ENCODE results near the gene NDUFB10.
A peak's percentile ranks its signal among the peaks of the same experiment; 100 is the strongest.
"Not testable (repeated sequence)": the region's sequence is repeated elsewhere in the genome, so short reads cannot be mapped to it uniquely, and the experiment has no call there.

NDUFB10 gene

DNA sequence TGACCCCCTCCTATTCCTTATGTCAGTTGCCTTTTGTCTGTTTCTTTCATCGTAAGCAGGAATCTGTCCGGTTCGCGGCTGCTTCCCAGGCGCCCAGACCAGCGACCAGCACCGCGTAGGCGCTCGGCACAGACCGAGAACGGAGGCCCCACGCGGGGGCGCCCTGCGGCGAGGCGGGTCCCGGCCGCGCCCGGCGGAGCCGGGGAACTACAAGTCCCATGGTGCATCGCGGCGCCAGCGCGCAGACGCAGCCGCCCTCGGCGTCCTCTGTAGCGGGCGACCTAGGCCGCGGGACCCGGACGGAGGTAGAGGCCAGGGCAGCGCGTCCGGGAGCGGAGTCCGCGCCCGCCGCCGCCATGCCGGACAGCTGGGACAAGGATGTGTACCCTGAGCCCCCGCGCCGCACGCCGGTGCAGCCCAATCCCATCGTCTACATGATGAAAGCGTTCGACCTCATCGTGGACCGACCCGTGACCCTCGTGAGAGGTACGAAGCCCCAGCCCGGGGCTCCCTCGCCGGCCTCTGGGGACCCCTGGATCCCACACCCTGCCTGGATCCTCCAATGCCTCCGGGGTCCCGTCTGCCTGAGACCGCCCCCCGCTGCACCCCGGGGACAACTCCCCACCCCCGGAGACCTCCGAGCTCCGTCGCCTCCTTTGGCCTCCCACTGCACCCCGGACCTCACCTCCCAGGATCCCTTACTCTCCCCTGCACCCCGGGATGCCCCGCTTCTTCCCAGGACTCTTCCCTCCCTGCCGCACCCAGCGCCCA lies at the start of gene NDUFB10:
Gene NDUFB10 (plus strand): TSS at position 270 of the 771 bp plus-strand sequence. CDS start 87 bp downstream, at position 357.
- DNase-seq, result peak; percentile 75 to 92 (median 86)

DNA sequence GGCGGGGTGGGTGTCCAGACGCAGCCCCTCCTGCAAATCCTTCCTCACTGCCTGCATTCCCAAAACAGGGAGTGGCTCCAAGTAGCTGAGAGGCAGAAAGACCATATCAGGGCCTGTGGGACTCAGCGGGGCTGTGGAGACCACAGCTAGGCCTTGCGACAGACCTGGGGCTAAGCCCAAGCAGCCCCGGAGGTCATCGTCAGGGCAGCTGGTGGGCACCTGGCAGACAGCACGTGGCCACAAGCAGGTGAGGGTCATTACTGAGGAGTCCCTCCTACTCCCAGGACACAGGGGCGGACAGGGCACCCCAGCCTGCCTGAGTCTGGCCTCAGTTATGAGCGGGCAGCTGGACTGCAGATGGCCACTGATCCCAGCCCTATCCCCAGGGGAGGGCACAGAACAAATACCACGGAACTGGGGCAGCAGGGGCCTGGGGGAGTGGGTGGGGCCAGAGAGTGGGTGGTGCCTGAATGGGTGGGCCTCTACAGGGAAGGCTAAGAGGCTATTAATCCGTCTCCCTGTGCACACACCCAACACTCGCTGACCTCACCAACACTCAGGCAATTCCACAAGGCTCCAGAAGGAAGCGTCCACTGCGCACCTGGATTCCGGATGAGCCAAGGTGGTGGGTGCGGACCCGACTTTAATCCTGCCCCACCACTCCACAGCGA lies 49.6 kb upstream of the NDUFB10 start:
- no peak for DNase-seq

DNA sequence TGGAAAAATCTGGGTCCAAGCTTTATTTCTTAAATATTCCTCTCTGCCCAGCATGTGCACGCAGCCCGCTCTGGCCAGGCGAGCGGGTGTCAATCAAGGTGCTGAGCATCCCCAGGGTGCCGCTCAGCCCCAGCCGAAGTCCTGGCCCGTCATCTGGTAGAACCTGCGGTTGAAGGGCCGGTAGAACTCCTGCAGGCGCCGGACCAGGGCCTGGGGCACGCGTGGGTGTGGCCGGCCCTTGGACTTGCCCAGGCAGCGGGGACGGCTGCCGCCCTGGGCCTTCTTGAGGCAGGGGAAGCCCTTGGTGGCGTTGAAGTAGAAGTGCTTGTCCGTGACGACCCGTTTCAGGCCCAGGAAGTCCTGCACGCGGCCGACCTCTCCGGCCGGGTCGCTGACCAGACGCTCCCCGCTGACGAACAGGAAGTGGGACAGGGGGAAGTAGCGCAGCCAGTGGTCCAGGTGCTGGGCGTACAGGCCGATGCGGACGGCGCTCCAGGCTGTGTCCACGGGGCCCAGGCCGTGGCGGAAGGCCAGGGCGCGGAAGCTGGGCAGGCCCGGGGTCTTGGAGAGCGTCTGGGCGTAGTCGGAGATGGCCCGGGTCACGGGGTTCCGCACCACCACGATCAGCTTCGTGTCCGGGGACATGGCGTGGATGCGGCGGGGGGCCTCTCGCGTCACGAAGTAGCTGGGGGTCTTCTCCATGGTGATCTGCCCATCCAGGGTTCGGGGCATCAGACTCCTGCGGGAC lies 47.7 kb upstream of the NDUFB10 start:
- no peak for DNase-seq

DNA sequence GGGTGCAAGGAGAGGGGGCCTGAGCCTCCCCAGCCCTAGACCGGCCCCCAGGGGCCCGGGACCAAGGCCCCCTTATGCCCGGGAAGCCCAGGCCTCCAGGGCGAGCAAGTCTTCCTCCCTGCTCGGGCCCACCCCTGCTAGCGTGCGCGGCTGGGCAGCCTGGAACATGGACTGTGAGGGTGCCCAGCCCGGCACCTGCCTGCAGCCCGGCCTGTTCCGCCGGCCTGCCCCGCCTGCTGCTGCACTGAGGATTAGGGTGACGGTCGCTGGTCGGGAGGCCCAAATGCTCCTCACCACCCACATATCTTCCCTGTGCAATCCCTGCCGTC lies 47.2 kb upstream of the NDUFB10 start:
- no peak for DNase-seq

DNA sequence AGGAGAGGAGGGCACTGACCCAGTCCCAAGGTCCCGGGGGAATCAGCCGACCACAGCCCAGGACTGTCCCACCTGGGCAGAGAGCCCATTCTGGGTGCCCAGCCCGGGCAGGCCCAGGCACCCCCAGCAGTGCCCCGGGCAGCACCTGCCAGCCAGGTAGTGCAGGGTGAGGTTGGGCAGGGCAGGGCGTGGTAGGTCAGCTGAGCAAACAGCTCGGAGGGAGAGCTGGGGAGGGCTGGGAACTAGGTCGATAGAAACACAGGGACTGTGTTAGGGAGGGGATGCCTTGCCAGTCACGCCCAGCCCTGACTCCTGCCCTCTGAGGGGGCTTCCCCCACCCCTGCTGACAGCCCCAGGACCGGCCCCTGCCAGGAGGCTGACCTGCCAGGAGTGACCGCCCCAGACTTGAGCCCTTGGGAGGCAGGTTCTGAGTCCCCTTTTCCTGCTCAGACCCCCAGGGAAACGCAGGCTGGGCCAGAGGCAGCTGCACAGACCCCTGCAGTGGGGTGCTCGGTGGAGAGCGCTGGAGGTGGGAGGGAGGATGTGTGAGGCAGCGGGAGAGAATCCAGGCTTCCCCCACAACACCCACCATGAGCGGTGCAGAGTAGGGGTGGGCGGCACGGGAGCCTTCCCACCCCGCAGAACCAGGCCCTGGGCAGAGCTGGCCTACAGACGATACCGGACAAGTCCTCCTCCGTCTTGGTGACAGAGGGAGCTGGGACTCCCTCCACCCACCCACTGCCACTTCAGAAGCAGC lies 45.8 kb upstream of the NDUFB10 start:
- DNase-seq, result no peak

DNA sequence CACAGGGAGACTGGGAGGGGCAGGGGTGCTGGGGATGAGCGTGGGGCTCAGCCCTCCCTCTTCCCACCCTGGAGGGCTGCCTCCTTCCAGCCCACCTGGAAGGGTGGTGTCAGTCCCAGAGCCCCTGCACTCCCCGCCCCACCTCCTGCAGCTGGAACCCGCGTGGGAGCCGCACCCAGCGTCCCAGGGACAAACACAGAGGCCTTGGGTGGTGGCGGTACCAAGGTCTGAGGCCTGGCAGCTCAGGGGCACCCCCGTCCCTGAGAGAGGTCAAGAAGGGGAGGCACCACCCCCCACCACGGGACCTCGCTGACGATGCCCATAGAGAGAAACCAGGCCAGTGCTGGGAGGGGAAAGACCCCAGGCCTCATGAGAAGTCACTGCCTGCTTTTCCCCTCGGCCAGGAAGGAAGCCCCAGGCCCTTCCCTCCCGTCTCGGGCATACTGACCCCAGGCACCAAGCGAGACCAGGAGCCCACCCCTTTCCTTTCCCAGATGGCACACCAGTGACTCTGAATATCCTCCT lies 45.2 kb upstream of the NDUFB10 start:
- no peak for DNase-seq

DNA sequence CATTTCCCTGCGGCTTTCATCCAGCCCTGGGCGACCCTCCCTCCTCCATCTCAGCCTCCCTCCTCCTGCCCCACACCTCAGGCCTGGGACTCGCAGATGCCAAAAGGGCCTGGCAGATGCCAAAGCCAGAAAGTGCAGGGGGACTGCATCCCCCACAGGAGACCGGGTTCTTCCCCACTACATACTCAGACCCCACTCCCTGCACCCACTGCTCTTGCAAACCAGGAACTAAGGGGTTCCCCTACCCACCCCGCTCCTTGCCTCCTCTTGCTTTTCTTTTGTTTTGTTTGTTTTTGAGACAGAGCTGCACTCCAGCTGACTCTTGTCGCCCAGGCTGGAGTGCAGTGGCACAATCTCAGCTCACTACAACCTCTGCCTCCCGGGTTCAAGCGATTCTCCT lies 44.4 kb upstream of the NDUFB10 start:
- DNase-seq, result no peak

DNA sequence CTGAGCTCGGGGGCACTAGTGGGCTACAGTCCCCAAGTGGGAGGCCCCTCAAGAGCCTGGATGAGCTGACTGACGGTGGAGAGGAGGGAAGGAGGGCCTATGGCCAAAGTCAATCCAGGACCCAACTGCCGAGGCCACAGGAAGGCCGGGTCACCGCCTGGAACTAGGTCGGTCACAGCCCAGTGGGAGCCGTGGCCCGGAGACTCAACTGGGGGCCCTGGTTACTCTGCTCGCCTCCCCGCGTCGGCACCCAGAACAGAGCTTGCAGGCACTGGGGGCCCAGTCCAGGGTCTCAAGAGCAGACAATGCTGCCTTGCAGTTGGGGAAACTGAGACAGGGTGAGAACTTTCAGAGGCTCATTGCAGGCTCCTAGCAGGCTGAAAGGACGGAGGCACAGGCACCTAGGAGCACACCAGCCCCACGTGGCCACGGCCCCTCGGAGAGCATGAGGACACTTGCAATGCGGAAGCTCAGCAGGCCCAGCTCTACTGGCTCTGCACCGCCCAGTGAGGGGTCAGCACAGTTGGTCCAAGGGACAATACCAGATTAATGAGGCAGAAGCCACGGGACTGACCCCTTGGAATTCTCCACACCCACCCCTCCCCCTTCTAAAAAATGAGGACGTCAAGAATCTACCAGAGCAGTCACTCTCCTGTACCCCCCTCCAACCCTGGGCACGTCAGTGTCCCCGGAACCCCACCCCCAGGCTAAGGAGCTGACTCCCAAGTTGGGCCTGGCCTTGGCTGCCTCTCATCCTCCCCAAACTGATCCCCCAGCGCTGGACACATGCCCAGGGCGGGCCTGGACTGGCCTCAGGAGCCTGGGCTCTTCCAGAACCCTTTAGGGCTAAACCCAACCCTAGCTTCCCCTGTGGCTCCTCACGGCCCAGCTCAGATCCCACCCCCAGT lies 43.4 kb upstream of the NDUFB10 start:
- no peak for DNase-seq

DNA sequence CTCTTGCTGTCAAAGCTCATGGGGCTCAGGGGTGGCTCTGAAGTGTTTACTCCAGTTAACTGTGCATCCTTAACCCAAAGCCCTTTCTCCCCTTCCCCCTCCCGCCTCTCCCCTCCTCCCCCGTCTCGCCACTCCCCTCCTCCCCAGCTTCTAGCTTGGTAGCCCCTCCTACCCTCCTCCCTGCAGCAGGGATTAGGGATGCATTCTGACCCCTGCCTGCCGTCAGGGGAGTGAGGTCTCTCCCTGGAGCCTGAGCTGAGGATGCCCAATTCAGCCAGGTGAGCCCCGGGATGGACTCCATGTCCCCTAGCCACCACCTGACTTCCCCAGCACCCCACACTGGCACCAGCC lies 42.7 kb upstream of the NDUFB10 start:
- DNase-seq, result no peak

DNA sequence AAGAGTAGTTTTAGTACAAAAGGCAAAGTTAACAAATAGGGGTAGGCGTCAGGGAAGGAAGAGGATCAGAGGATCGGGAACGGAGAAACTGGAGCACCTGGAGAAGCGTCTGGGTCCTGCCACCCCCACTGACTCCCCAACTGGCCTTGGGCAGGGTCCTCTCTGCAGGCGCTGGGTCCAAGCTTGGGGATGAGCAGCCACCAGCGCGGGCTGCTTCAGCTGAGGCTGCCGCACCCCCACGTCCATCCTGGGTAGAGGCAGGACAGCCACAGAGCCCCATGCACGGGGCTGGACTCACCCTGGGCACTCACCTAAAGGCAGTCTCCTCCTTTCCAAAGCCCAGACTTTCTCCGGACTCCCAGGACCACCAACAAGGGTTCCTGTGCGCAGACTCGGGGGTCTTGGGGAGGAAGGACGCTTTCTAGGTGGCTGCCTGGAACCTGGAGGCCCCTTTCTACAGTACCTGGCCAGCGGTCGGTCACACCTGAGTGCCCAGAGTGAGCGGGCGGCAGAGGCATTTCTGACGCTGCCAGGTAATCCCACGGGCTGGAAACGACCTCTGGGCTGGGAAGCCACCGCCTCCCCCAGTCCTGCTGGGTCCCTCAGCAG lies 42.2 kb upstream of the NDUFB10 start:
- no peak for DNase-seq

DNA sequence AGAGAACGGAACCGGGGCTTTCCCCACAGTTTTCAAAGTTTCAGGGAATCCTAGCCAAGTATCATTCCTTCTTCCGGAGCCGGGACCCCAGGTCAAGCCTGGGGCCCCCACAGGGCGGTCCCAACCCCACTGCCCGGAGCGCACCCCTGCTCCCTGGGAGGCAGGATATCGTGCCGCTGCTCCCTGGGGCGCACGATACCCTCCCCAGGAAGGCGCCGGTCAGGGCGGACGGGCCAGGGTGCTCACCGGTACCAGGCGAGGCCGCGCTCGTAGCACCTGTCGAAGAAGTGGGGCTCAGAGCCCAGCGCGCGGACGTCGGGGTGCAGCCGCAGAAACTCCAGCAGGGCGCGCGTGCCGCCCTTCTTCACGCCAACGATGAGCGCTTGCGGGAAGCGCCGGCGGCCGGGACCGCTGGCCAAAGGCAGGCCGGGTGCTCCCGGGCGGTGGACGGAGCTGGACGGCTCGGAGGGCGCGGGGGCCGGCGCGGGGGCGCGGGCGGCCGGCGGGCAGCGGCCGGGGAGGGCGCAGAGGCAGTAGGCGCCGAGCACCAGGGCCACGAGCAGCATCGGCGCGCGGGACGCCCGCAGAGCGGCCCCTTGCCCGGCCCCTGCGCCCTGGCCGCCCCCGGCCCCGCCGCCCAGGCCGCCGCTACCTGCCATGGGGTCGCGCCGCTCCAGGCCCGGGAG lies 41.5 kb upstream of the NDUFB10 start:
- no peak for DNase-seq

DNA sequence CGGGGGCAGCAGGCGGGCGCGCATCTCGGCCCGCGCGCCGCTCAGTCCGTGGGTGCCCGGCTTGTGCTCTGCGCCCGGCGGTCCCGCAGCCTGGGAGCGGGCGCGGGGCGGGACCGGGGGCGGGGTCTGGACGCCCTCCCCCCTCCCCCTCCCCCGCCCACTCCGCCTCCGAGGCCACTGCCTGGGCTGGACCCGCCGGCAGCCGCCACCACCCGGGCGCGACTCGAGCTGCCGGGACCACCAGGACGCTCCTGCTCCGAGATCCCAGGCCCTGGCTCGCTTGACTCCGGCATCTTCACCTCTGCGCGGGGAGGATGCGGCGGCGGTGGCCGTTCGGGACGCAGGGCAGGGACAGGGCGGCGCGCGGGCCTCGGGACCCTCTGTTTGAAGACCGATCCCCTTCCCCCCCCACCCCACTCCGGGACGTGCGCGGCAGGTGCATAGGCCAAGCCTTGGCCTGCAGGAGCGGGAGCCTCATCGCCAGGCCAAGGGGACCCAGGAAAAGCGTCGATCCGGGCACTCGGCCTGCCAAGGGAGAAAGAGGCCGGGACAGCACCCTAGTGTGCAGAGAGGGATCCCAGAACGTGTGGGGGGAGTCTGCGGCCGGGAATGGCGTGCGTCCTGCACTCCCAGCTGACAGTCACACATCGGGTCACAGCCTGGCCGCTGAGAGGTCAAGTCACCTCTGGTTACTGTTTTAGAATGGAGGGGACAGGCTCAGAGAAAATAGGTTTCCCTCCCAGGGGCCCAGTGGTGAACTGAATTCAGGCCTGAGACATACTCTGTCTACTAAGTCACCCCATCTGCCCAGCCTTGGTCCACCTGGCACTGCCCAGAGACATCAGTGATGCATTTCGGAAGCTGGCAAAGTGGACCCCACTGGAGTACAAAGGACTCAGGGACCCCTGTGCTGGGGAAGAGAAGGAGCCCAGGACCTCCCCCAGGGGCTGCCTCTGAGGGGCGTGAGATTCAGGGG lies 40.7 kb upstream of the NDUFB10 start, which contains the start of gene HS3ST6:
Gene HS3ST6 (minus strand): TSS at position 65 of the 976 bp plus-strand sequence. CDS start 92 bp downstream, outside the sequence.
- DNase-seq, result no peak

DNA sequence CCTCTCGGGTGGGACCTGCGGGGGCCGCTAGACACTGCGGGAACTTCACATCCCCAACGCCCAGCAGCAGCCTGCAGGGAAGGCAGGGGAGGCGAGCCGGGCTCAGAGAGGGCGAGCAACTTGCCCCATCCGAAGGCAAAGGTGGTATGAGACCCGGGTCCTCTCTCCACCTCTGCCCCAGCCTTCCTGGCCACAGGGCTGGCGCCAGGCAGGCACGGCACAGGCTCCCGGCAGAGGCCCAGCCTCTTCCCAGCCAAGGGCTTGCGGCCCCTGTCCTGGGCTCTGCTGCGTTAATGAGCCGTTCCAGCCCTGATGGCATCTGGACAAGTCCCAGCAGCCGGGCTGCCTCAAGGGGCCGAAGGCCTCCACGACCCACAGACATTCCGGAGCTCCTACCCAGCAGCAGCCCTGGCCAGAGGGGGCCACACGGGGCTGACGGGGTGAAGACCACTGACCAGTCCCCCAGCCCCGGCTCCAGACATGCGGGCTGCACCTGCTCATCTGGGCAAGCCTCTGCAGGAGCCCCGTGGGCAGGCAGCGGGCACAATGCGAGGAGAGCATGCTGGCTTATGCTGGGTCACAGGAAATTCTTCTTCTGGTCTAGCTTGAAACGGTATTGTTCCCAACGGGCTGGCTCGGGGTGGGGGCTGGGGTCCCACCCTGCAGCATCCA lies 39.9 kb upstream of the NDUFB10 start:
- DNase-seq, result no peak

DNA sequence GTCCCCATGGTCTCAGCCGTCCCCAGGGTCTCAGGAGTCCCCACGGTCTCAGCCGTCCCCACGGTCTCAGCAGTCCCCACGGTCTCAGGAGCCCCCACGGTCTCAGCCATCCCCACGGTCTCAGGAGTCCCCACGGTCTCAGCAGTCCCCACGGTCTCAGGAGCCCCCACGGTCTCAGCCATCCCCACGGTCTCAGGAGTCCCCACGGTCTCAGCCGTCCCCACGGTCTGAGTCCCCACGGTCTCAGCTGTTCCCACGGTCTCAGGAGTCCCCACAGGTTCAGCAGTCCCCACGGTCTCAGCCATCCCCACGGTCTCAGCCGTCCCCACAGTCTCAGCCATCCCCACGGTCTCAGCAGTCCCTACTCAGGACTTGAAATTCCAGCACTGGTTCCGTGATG lies 39.2 kb upstream of the NDUFB10 start:
- DNase-seq, result not testable (repeated sequence)

DNA sequence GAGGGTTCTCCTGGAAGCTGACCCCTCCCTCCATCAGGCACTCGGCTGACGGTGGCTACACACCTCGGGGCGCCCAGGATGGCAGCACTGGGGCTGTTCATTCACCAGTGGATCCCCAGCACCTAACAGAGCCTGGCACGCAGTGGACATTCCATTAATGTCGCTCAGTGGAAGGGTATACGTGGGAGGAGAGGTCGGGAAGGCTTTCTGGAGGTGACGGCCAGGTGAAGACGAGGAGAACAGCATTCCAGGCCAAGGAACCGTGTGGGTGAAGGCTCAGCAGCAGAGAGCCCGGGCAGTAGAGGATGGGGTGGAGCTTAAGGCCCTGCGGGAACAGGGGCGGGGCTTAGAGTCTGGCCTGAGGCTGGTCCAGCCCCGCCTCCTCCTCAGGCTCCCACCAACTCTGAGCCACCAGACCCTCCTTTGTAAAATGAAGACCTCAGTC lies 38.6 kb upstream of the NDUFB10 start:
- no peak for DNase-seq

DNA sequence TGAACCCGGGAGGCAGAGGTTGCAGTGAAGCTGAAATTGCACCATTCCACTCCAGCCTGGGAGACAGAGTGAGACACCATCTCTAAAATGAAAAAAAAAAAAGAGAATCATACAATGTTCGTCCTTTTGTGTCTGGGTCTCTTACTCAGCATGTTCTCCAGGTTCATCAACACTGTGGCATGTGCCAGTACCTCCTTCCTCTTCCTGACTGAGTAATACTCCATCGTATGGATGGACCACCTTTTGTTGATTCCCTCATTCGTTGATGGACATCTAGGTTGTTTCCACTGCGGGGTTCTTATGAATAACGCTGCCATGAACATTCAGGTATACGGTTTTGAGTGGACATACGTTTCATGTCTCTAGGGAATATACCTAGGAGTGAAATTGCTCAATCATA lies 37.0 kb upstream of the NDUFB10 start:
- no peak for DNase-seq

DNA sequence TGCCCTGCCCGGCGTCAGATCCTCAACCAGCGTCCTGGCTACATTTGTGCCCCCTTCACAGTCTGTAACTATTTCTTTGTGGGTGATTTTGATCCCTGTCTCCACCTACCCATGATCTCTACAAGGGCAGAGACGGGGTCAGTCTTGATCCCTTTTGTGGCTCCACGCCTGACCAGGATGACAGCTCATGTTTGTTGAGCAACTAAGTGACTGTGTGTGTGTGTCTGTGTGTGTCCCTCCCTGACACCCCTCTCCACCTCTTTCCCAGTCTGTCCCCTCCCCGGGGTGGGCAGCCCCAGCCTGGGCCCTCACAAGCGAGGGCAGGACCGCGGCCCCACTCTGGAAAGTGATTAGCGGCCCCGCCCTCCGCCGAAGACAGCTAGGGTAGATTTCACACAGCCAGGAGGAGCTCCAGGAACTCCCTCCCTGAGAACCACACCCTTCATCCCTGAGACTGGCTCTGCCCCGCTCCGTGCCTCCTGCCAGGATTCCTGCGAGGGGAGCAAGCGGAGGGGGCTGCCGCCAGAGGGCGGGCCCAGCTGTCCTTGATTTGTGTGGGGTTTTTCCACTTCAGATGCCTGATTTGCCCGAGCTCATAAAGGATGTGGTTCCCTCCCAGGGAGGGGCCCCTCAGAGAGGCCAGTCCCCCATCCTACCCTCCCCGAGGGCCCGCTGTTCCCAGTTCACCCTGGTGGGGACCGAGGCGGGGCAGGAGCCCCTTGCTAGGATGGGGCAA lies 35.9 kb upstream of the NDUFB10 start:
- no peak for DNase-seq

DNA sequence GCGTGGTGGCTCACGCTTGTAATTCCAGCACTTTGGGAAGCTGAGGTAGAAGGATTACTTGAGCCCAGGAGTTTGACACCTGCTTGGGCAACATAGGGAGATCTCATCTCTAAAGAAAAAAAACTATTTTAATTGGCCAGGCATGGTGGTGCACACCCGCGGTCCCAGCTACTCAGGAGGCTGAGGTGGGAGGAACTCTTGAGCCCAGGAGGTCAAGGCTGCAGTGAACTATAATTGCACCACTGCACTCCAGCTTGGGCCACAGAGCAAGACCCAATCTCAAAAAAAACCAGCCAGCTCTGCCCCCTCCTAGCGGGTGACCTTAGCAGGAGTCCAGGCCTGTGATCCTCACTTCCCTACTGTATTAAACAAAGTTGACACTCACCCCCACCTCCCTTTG lies 35.2 kb upstream of the NDUFB10 start:
- DNase-seq, result no peak

Measured in activated naive CD4-positive, alpha-beta T cell (primary cell).